ENCODE results near the gene UXT.

UXT gene

GRCh38 chrX:47633689-47634590 is 25.0 kb downstream of the UXT start:
- H3K36me3 ChIP-seq (ENCODE audit: control insufficient read depth in 2 of 2, insufficient read depth in 1 of 2, low read length in 2 of 2), result peaks cover 0 to 42% of the 10 kb centered on the region in 2 experiments; a peak in 2 of 3 replicates
- H3K9me3 ChIP-seq (ENCODE audit: control insufficient read depth, insufficient read depth, low read depth, low read length), result no peaks in the 10 kb centered on the region
- H3K4me3 ChIP-seq (ENCODE audit: low read depth, low read length), result no peak overlapping the region
- no peaks in the 10 kb centered on the region for H3K4me1 ChIP-seq (ENCODE audit: control insufficient read depth, insufficient read depth, low read length)
- ChIA-PET POLR2A (no interaction called here), CTCF (no interaction called here)
- H3K27ac ChIP-seq (ENCODE audit: extremely low read depth, low read depth, low read length), result no peak overlapping the region
- peak; percentile 75 for TF ChIP-seq PRDM4 (tag by site-specific recombination; IDR thresholded peaks at IDR 0.05)
- 0 out of 2 replicates have a peak, but pooled peaks have one; percentile 29 for TF ChIP-seq ZBTB21 (tag by site-specific recombination; IDR thresholded peaks at IDR 0.05)
- no peak for TF ChIP-seq ZNF18 (tag by site-specific recombination; IDR thresholded peaks at IDR 0.05)
- TF ChIP-seq OSR2 (tag by site-specific recombination; IDR thresholded peaks at IDR 0.05), result peak; percentile 77
- no peak for TF ChIP-seq MZF1 (tag by site-specific recombination; IDR thresholded peaks at IDR 0.05; ENCODE audit: borderline replicate concordance)
- no peak for TF ChIP-seq ZNF48 (tag by site-specific recombination; IDR thresholded peaks at IDR 0.05)
- TF ChIP-seq ZBTB20 (tag by site-specific recombination; IDR thresholded peaks at IDR 0.05), result no peak
- TF ChIP-seq ZNF398 (tag by site-specific recombination; IDR thresholded peaks at IDR 0.05), result no peak
- peak; percentile 99 for TF ChIP-seq ZFHX2 (tag by site-specific recombination; conservative IDR thresholded peaks at IDR 0.05)
- TF ChIP-seq REPIN1 (tag by site-specific recombination; IDR thresholded peaks at IDR 0.05; ENCODE audit: low read depth), result no peak
- TF ChIP-seq SP7 (tag by site-specific recombination; IDR thresholded peaks at IDR 0.05), result peak; percentile 76
- TF ChIP-seq ZNF629 (tag by site-specific recombination; IDR thresholded peaks at IDR 0.05), result peak; percentile 84
- TF ChIP-seq TSHZ1 (tag by site-specific recombination; IDR thresholded peaks at IDR 0.05; ENCODE audit: borderline replicate concordance), result peak; percentile 46; the same call in 1 of the 2 replicates
- peak; percentile 65 for TF ChIP-seq SETDB1 (IDR thresholded peaks at IDR 0.05; ENCODE audit: insufficient read length, low read length)
- TF ChIP-seq ZNF214 (tag by site-specific recombination; IDR thresholded peaks at IDR 0.05; ENCODE audit: borderline replicate concordance), result no peak
- TF ChIP-seq ZSCAN16 (tag by site-specific recombination; IDR thresholded peaks at IDR 0.05), result peak; percentile 63; the same call in 1 of the 2 replicates
- no peak for TF ChIP-seq ZBTB8A (tag by site-specific recombination; IDR thresholded peaks at IDR 0.05)
- no peak for TF ChIP-seq KLF7 (tag by site-specific recombination; IDR thresholded peaks at IDR 0.05; ENCODE audit: borderline replicate concordance)
- TF ChIP-seq ZIC2 (tag by site-specific recombination; IDR thresholded peaks at IDR 0.05), result peak; percentile 63
- TF ChIP-seq ZNF221 (tag by site-specific recombination; IDR thresholded peaks at IDR 0.05; ENCODE audit: borderline replicate concordance), result no peak
- peak; percentile 93 for TF ChIP-seq GLIS1 (tag by site-specific recombination; IDR thresholded peaks at IDR 0.05)
- TF ChIP-seq ZNF2 (tag by site-specific recombination; IDR thresholded peaks at IDR 0.05), result no peak; the same call in 1 of the 2 replicates
- TF ChIP-seq ZNF423 (tag by site-specific recombination; IDR thresholded peaks at IDR 0.05), result peak; percentile 65
- TF ChIP-seq ZNF324 (tag by site-specific recombination; IDR thresholded peaks at IDR 0.05), result peak; percentile 71; the same call in 1 of the 2 replicates
- no peak for TF ChIP-seq ZNF747 (tag by site-specific recombination; IDR thresholded peaks at IDR 0.05)
- TF ChIP-seq ZBTB17 (tag by site-specific recombination; IDR thresholded peaks at IDR 0.05), result 0 out of 2 replicates have a peak, but pooled peaks have one; percentile 20
- peak; percentile 74; the same call in 1 of the 2 replicates for TF ChIP-seq ZBTB48 (tag by site-specific recombination; IDR thresholded peaks at IDR 0.05)
- peak; percentile 96 for TF ChIP-seq EGR2 (tag by site-specific recombination; IDR thresholded peaks at IDR 0.05; ENCODE audit: low read depth)
- TF ChIP-seq ZEB2 (tag by site-specific recombination; IDR thresholded peaks at IDR 0.05), result peak; percentile 58
